GM19468 (cell line): ENCODE data around the gene TAF6L.
A peak's percentile ranks its signal among the peaks of the same experiment; 100 is the strongest.
"Not testable (repeated sequence)": the region's sequence is repeated elsewhere in the genome, so short reads cannot be mapped to it uniquely, and the experiment has no call there.

Source experiments
- ATAC-seq: cut with Tn5 transposase; IDR thresholded peaks from one replicate; pipeline ENCODE4 v1.9.1; 2021; ENCODE audit warnings: mild to moderate bottlenecking, moderate library complexity, moderate number of reproducible peaks; ENCODE audit not compliant: unreplicated experiment; ENCODE audit errors: extremely low read depth

The TAF6L gene

DNA sequence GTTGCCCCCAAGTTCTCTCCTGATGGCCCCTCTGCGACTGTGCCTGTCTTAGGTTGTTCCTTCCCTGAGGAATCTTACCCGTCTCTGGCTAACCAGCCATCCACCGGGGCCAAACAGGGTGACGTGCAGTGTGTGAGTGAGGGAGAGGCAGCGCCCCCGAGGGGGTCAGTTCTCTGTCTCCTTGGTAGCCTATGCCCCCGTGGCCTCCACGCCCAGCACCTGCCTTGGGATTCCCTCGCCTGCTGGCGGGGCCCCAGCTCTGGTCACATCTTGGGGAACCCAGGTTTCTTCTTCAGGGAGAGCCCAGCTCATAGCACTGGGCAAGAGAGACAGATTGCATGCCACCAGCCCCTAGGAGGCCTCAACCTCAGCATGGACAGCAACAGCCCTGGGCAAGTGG is 28.3 kb downstream of the TAF6L start:
- ATAC-seq, result no peak

DNA sequence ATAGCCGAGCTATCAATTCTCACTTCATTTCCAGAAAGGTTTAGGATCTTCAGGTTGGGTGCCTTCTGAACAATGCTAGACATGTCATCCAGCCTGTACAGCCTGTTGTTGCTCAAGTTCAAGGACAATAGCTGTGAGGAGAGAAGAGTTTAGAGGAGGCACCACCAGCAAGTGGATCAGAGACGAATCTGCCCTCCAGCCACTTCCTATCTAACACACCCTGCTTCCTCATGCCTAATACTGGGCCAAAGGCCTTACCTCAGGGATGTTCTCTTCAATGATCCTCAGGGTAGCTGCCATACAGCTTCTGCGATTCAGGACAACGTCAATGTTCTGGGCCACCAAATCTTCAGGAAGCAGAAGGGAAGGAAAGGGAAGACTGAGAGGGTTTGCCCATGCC is 29.9 kb downstream of the TAF6L start:
- no peak for ATAC-seq

DNA sequence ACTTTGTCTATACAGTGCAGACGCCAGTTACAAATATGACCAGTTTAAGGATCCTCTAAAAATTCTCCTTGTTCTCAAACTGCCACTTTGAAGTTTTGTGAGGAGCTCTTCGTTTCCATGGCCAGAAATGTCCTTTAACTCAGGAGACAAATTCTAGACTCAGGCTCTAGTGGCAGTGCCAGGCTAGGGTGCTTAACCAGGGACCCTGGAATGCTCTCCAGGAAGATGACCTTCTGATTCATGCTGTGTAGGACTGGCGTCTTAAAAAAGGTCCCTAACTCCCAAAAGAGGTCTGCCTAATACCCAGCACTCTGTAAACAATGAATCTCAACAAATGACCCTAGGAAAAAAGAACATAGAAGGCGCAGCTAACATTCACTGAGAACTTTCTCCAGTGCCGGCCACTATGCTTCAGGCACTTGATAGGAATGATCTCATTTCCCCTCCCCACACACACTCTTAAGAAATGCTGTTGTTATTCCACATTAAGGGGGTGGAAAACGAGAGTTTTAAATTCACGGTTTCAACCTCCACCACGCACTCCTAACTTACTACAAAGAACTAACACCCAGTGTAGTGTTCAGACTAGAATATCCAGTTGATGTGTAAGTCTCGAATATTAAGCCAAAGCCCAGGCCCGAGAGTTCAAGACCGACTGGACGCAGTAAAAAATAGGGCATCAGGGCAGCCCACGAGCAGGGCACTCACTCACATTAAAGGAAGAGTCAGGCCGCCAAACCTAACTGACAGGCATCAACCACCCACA is 33.3 kb downstream of the TAF6L start:
- no peak for ATAC-seq

DNA sequence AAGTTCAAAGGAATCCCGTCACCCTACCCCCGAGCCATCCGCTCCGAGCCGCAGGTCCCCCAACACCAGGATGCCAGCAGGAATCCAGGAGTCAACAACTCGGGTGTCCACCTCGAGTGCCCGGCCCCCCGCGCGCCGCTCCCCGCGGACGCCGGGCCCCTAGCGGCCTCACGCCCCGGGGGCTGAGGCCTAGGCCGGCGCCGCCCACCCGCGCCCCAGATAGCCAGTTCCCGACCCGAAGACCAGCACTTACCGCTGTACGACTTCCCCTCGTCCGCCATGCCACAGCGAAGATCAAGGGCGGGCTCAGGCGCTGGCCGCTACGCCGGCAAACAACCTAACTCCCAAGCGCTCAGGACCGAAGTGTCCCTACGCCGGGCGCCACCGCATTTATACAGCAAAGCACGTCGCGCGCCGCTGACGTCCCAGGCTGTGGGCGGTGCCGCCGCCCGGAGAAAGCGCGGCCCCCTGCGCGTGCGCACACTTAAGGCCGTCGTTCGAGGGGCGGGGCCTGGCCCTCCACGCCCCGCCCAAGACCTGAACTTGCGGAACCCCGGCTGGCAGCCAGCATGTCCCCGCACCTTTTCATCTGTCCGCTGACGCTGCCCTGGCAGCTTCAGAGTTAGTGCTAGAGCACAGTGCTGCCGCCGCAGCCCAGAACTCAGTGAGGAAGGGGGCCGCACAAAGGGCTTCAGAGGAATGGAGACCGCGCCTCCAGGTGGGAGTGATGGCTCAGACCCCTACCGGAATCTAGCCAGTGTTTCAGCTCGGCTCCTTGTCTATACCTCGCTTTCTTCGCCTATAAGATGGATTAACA is 34.1 kb downstream of the TAF6L start, which contains the start of gene NXF1:
Gene NXF1, minus strand, starts transcription at position 365 of the 817 bp plus-strand sequence. Its CDS starts 84 bp downstream, at position 281.
- peak; percentile 65 for ATAC-seq

DNA sequence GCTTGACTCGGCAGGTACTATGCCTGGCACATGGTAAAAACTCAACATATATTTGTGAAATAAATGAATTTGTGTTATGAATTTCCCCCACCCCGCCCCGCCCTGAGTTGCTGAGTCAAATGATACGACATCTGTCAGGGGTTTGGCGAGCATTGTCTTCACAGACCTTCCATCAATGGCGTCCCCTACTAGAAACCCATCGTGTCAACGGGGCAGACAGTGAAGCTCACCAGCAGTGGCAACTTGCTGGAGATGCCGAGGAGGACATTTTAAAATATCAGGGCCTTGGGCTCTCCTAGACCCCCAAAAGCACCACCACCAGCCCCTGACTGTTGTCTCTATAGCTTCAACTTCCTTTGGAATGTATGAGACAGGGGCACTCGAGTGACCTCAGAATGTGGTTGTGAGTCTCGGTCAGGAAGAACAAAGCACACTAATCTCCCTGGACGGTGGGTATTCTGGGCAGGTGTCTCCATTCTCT is 34.8 kb downstream of the TAF6L start:
- ATAC-seq, result no peak

DNA sequence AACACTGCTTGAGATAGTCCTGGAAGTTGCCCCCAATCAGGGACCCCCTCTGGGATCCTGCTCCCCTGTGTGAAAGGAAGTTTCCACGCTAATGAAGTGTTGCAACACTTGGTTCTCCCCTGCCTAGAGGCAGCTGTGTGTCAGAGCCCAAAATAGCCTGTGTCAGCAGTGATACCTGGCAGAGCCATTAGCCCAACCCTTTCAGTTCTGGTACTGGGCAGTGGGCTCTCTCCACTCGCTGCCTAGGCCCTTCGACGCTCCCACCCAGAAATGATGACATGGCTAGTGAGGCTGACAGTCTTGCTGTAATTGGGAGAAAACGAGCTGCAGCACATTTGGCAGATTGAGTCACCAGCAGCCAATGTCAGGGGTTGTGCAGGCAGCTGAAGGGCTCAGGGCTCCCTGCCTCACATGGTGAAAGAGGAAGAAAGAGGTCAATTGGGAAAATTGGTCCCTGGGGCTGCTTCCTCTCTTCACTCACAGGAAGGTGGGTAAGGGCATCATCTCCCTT is 35.5 kb downstream of the TAF6L start:
- ATAC-seq, result no peak

DNA sequence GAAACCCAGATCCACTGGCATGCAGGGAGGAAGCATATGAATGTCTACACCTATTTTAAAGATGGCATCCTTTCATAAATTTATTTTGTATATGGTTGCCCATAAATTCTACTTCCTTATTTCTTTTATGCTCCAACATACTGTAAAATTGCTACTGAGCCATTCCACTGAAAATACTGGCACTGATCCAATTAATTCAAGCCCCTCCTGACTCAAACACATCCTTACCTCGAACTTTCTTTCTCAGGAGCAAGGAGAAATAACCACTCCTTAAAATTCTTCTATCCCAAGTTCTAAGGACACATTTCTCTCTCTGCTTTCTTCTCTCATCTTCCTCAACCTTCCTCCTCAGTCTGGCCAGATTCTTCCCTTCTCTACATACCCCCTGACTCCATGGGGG is 39.6 kb downstream of the TAF6L start:
- ATAC-seq, result no peak

DNA sequence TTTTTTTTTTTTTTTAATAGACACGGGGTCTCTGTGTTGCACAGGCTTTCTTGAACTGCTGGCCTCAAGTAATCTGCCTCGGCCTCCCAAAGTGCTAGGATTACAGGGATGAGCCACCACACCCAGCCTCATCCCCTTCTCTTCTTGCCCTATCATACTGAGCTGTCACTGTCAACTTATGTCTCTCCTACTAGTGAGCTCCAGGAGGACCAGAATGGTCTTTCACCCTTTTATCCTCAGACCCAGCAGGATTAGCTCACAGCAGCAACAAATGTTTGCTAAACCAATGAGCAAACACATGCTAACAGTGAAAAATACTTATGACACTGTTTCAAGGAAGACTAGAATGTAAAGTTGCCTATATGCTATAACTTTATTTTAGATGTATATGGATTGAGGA is 40.5 kb downstream of the TAF6L start:
- no peak for ATAC-seq

DNA sequence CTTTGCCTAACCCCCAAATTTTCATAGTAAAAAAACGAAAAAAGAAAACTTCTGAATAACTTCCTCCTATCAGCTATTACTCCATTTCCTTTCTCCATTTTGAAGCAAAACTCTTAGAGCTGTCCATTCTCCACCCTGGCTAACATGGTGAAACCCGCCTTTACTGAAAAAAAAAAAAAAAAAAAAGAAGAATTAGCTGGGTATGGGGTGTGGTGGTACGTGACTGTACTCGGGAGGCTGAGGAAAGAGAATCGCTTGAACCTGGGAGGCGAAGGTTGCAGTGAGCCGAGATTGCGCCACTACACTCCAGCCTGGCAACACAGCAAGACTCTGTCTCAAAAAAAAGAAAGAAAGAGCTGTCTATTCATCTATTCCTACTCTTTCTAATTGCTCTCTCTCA is 45.4 kb downstream of the TAF6L start:
- ATAC-seq, result no peak

DNA sequence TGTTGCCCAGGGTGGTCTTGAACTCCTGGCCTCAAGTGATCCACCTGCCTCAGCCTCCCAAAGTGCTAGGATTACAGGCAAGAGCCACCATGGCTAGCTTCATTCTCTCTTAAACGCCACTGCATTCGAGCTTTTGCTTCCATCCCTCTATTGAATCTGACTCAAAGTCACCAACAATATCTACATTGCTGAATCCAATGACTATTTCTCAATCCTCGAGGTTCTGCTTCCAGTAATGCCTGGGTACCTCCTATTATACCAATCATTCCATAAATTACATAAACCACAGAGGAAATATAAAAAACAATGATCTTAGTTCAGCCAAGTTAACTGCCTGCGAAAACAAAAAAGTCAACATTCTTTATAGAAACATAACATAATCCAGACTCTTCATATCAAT is 45.9 kb downstream of the TAF6L start:
- no peak for ATAC-seq

DNA sequence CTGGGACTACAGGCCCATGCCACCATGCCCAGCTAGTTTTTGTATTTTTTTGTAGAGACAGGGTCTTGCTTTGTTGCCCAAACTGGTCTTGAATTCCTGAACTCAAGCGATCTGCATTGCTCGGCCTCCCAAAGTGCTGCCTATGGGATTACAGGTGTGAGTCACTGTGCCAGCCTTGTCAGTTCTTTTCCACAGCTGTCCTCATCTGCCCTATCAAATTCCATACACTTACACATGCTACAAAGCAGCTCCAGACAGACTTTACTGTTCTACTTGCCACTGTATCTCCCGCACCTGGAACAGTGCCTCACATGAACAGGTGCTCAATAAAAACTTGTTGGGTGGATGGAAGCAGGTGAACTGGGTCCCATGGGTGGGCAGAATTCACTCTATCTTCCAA is 52.5 kb downstream of the TAF6L start:
- ATAC-seq, result no peak

DNA sequence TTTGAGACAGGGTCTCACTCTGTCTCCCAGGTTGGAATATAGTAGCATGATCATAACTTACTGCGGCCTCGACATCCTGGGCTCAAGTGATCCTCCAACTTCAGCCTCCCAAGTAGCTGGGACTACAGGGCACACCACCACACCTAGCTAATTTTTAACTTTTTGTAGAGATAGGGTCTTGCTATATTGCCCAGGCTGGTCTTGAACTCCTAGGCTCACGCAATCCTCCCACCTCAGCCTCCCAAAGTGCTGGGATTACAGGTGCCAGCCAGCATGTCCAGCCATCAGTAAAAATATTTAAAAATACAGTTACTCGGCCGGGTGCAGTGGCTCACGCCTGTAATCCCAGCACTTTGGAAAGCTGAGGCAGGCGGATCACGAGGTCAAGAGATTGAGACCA is 56.9 kb downstream of the TAF6L start:
- ATAC-seq, result not testable (repeated sequence)

DNA sequence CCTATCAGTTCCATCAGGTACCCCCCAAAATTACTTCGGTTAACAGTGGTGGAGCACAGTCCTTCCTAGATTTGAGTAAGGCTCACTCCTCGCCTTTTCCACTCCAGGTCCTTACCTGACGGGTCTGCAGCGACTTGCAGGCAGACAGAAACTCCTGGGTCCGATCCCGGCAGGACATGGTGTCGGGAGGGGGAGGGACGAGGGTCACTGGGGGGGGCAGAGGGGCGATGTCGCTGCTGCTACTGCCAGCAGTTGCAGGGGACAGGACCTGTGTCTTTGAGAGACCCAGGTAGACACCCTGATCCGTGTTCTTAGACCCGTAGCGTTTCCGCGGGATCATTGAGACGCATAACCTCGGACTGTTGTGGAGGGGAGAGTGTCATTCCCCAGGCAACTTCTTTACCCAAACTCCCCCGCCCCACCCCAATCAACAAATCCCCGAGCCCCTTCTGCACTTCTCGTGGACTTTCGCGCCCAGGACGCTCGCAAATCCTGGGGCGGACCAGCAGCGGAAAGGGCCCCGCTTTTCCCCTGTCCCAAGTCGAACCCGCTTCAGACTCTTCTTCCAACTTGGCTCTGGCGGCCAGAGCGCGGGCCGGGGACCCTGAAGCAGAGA is 59.8 kb downstream of the TAF6L start:
- ATAC-seq, result no peak

DNA sequence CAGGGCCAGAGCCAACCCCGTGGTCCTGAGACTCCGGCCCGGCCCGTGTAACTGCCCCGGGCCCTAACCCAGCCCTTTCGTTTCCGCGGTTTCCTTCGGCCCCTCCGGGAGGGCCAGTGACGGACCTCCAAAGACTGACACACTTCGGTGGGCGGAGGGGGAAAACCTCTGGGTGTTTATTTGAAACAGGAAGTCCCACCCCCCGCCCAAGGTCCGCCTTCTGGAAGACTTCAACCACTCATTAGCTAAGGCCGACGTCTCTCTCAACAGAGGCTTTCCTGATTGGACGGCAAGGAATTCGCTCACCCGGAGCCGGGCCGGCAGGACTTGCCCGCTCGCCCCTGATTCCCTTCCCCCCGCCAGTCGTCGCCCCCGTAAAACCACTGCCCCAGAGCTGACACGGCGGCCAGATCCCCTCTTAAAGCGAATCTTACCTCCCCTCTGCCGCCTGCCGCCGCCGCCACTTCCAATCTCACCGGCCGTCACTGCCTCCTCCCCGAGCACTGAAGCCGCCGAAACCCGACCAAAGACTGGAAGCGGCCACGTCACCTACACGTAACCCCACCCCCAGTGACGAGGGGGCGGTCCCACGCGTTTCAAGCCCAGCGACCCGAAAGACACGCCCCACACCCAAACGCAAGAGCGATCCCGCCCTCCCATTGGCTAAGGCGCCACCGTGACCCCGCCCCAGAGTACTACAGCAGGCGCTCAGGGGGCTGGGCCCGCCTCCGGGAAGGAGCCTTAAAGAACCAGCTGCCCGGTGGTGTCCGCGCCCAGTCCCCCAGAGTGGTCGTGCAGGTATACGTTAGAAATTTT is 60.5 kb downstream of the TAF6L start, which contains the start of gene STX5:
Gene STX5, minus strand, starts transcription at position 532 of the 816 bp plus-strand sequence. CDS start 808 bp downstream, outside the sequence.
- ATAC-seq, result peak; percentile 70

DNA sequence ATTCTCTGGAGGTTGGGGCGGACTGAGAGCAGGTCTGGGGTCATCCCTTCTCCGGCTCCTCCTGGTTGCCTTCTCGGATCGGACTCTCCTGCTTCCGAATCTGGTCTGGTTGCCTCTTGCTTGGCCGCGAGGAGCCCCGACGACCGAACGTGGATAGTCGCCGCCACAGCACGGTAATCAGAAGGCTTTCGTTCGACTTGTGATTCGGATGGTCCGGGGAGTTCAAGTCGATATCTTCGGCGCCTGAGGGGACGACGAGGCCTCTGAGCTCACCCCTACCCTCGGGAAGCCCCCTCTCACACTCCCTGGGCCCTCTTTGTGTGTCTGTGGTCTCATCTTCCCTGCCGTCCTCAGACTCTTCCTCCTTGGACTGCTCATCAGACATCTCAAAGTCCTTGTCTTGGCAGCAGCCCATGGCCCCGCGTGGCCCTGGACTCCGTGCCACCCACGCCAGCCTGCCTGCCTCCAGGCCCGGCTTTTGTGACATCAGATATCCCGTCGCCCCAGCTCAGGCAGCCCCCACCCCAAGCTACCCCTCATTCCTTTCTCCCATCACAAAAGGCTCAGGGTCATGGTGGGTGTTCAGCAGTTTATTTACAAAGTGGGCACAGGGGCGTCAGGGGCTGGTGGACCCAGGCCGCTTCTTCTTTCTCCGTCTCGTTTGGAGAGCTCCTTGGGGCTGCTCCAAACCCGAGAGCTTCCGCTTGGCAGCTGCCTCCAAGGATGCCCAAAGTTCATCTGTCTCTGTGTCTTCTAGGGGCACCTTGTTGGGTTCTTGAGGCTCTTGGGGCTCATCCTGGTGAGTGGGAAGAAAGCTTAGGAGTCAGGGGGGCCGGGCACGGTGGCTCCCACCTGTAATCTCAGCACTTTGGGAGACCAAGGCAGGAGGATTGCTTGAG is 61.4 kb downstream of the TAF6L start, which contains the start of gene TEX54:
Gene TEX54, minus strand, starts transcription at position 506 of the 899 bp plus-strand sequence.
- no peak for ATAC-seq

DNA sequence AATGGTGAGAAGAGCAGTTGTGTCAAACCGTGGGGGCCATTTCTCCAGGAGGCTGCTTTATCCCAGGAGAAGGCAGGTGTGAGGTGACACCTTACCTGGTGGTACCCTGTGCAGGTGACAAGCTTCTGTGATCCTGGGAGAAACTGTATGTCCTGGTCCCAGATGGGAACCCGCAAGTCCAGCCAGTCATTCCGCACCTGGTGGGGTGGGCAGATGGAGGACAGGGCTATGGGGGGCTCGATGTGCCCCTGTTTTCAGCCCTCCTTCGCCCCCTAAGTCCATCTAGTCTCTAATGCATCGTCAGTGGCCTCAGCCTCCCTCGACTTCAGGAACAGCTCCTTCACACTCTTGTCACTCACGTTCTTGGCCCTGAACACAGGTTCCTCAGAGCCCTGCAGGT is 64.1 kb downstream of the TAF6L start:
- no peak for ATAC-seq
